ENCODE data around the gene E2F3.
"Not testable (repeated sequence)": the region's sequence is repeated elsewhere in the genome, so short reads cannot be mapped to it uniquely, and the experiment has no call there.

E2F3 gene

DNA sequence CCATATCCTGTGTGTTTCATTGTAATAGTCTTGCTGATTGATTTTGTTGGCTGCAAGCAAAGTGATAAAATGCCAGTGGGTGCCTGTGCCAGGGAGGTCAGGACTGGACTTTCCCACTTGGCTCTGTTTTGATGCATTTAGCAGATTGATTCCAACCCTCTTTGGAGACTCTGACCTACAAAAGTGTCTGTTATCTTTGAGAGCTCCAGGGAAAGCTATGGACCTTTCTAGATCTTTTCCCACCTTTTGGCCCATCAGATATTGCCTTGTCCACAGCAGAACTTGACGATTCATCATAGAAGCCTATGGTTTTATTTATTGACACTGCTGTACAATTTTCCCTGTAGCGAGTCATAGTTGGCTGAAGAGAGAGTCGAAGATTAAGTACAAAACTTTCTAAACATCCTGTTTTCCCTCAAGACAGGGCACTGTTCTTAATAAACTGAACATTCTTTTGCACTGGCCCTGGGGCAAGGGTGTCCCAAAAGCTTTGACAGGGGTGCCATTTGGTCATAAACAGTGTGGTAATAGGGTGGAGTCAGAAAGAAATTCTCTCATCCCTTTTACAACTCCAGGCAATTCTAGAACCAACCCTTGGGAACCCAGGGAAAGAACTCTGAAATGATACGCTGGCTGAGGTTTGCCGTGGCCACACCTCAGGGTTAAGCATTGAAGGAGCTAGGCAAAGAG is 53.7 kb downstream of the E2F3 start:
- in situ Hi-C loops (cut with HindIII; ENCODE audit: low pct_ligation_motif_present, low pct_unique_long_range_greater_than_20kb, low sequenced_read_pairs): no loop called here
- DNase-seq: no peak

DNA sequence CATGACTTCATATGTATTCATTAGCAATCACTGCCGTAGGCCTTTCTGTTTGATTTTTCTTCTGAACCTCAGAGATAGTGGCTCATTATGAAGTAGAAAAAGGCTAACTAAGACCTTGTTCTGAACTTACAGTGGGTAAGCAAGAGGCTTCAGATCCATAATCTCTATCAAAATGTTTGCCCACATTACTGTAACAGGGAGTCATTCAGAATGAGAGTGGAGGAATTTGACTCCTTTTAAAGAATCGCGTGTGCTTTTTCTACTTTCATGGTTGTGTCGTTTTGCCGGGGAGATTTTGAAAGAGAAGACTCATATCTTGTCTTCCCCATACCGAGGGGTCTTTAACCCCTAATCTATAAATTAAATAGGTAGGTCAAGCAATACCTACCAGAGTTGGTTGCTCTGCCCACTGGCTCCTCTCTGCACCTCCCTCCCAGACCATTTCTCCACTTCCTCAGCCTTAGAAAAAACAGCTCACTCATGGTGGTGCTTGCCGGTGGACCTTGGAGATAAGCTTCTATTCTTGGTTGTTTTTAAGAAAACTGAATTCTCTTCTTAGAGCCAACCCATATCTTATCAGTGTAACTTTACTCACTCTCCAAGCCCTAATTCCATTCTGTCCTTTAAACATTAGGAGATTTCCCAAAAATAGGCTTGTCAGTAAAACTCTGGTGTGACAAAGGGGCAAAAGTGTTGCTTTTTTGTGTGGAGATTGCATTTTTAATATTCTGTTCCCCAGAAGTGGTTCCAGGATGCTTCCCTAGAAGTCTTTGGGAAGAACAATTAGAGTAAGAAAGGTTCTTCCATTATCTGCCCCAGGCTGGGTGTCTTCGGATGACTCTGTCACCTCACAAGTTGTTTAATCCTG is 56.6 kb downstream of the E2F3 start:
- no peak for DNase-seq
- in situ Hi-C loops (cut with HindIII; ENCODE audit: low pct_ligation_motif_present, low pct_unique_long_range_greater_than_20kb, low sequenced_read_pairs): no loop called here

DNA sequence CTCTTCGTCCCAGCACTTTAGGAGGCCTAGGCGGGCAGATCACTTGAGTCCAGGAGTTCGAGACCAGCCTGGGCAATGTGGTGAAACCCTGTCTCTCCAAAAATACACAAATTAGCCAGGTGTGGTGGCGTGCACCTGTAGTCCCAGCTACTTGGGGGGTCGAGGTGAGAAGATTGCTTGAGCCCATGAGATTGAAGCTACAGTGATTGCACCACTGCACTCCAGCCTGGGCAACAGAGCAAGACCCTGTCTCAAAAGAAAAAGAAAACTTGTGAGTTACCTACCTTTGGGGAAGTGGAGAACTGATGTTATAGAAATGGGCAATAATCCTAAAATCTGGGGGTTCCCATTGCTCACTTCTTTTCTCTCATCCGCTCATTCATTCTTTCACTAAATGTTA is 58.0 kb downstream of the E2F3 start:
- DNase-seq: no peak
- in situ Hi-C loops (cut with HindIII; ENCODE audit: low pct_ligation_motif_present, low pct_unique_long_range_greater_than_20kb, low sequenced_read_pairs): no loop called here

DNA sequence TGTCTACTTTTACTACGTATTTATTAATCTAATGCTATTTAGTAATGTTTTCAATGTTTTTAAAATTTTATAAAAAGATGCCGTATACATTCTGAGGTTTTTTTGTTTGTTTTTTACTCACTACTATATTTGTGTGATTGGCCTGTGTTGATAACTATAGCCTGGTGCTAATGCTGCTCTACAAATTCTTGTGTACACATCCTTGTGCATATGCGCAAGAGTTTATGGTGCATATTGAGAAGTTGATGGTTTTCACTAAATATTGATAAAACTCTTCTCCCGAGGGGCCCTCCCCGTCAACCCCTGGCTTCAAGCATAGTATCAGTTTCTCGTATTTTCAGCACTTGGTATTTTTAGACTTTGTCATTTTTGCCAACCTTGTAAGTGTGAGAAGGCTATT is 59.9 kb downstream of the E2F3 start:
- in situ Hi-C loops (cut with HindIII; ENCODE audit: low pct_ligation_motif_present, low pct_unique_long_range_greater_than_20kb, low sequenced_read_pairs): no loop called here

DNA sequence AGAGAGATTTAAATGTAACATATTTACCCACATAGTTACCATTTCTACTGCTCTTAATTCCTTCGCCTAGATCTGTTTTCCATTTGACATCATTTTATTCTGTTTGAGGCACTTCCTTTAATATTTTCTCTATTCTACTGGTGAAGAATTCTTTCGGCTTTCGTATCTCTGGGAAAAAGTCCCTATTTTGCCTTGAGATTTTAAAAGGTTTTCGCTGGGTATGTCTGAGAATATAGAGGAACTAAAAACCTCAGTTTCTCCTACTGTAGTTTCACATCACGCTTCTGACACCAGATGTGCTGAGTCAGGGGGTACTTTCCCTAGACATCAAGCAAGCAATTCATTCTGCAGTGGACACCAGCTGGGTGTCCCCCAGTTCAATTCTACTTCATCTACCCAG is 61.7 kb downstream of the E2F3 start:
- in situ Hi-C loops (cut with HindIII; ENCODE audit: low pct_ligation_motif_present, low pct_unique_long_range_greater_than_20kb, low sequenced_read_pairs): no loop called here
- DNase-seq: no peak

More for the DNA sequence above, 59.9 kb downstream of the E2F3 start:
- no peak for DNase-seq

DNA sequence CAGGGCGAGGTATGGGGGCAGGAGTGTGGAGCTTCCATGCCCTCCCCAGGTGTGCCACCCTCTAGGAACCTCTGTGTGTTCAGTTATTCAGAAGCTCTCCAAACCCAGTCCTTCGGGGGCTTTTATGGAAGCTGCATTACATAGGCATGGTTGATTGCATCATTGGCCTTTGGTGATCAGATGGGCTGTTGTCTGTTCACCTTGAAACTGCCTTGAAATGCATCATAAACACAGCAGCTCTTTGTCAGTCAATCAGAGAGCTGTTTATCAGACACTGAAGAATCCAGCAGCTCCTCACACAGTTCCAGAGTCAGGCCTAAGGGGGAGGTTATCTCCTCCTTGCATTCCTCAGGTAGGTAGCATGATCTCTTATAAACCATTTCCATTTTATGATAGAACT is 62.4 kb downstream of the E2F3 start:
- no peak for DNase-seq
- in situ Hi-C loops (cut with HindIII; ENCODE audit: low pct_ligation_motif_present, low pct_unique_long_range_greater_than_20kb, low sequenced_read_pairs): no loop called here

DNA sequence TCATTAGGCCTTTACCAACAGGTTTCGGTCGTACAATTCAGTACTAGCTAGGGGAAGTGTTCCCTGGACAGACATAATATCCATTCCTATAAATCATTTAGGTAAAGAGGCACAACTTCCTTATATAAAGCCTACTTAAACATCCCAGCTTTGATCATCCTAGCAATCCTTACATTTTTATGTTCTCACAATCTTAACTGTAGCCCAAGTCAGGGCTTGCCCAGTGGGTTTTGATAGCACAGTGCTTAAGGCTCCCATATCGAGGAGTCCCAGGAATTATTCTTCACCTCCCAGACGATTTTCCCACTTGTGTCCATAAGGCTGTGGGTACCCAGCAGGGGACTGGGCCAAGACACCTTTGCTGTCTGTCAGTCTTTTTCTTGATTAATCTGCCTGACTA is 63.2 kb downstream of the E2F3 start:
- no peak for DNase-seq
- in situ Hi-C loops (cut with HindIII; ENCODE audit: low pct_ligation_motif_present, low pct_unique_long_range_greater_than_20kb, low sequenced_read_pairs): no loop called here

DNA sequence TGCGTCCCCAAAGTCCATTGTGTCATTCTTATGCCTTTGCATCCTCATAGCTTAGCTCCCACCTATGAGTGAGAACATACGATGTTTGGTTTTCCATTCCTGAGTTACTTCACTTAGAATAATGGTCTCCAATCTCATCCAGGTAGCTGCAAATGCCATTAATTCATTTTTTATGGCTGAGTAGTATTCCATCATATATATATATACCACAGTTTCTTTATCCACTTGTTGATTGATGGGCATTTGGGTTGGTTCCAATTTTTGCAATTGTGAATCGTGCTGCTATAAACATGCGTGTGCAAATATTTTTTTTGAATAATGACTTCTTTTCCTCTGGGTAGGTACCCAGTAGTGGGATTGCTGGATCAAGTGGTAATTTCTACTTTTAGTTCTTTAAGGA is 63.9 kb downstream of the E2F3 start:
- in situ Hi-C loops (cut with HindIII; ENCODE audit: low pct_ligation_motif_present, low pct_unique_long_range_greater_than_20kb, low sequenced_read_pairs): not testable (repeated sequence)

DNA sequence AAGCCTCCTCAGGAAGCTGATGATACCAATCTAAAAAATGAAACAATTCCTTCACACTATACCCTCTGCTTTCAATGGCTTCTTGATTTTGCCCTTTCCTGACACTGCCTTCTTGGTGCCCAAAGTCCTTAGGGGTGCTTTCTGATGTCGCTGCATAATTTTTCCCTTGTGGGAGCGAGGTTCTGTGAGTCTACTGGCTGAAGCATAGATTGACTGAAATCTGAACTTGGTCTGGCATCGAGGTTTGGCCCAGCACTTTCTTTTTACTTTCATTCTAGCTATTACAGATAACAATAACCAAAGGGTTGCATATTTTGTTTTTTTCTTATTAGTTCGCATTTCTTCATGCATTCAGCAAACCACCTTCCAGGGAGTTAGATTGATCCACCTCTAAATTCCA is 65.8 kb downstream of the E2F3 start:
- no peak for DNase-seq
- in situ Hi-C loops (cut with HindIII; ENCODE audit: low pct_ligation_motif_present, low pct_unique_long_range_greater_than_20kb, low sequenced_read_pairs): no loop called here

More for the DNA sequence above, 63.9 kb downstream of the E2F3 start:
- DNase-seq: not testable (repeated sequence)

DNA sequence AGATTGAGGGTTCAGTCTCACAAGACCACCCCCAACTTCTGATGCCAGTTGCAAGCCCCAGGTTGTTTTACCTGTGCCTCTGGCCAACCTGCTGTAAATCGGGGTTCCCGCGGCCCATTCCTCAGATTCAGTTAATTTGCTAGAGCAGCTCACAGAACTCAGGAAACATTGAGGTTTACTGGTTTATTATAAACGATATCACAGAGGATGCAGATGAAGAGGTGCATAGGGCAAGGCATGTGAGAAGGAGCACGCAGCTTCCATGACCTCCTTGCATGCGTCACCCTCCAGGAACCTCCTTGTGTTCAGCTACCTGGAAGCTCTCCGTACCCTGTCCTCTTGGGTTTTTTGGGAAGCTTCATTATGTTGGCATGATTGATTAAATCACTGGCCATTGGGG is 66.5 kb downstream of the E2F3 start:
- in situ Hi-C loops (cut with HindIII; ENCODE audit: low pct_ligation_motif_present, low pct_unique_long_range_greater_than_20kb, low sequenced_read_pairs): no loop called here

DNA sequence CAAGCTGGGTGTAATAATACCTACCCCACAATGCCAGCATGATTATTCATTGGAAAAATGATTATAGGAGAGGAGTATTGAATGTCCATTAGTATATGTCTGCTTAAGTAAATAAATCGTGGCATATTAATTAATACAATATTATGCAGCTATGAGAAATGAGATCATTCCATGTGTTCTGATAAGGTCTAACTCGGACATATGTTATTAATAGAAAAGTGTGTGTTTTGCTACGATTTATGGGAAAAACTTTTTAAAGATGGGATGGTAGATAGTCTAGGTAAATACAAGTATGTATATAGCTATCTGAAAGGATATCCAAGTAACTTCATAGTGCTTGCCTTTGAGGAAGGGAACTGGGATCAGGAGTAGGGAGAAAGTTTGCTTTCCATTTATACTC is 71.1 kb downstream of the E2F3 start:
- in situ Hi-C loops (cut with HindIII; ENCODE audit: low pct_ligation_motif_present, low pct_unique_long_range_greater_than_20kb, low sequenced_read_pairs): no loop called here

More for the DNA sequence above, 66.5 kb downstream of the E2F3 start:
- DNase-seq: no peak

DNA sequence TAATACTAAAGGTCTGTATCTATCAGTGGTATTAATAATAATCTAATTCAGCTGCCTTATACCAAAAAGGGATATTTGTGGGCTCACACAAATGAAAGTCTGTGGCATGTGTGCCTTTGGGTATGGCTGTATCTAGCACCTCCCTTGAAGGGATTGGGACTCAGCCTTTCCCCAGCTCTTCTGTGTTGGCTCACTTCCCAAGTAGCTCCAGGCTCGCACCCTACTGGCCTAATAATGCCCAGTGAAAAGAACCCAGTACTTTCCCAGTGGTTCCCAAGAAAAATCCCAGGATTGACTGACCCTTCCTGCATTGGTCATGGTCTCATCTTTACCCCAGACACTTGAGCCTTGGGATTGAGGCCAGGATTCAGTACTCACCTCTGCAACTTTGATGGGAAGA is 71.8 kb downstream of the E2F3 start:
- in situ Hi-C loops (cut with HindIII; ENCODE audit: low pct_ligation_motif_present, low pct_unique_long_range_greater_than_20kb, low sequenced_read_pairs): no loop called here
- DNase-seq: no peak

More for the DNA sequence above, 71.1 kb downstream of the E2F3 start:
- DNase-seq: no peak

DNA sequence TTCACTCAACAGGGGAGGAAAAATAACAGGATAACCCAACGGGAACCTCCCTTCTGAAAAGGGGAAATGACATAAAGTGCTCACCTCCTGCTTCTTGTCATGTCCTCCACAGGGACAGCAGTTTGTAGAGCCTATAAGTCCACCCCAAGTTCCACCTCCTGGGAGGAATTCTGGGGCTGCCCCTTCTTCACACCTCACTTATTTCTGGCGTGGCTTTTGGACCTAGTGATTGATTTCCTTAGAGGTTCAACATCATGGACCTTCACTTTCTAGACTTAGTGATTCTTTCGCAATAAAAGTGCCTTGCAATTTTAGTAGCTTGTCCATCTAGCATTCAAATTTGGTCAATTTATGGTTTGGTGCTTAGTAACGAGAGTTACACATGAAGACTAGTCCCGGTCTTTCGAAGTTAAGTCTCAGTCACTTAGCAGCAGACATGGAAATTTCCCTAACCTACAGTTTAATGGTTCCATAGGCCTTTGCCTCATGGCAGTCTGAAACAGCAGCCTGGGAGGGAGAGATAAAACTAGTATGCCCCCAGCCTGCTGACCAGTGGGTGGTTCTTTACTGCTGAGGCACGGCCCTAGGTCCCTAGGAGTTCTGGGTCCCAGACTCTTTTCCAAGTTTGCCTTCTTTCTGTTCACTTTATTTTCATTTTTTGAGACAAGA is 73.3 kb downstream of the E2F3 start:
- in situ Hi-C loops (cut with HindIII; ENCODE audit: low pct_ligation_motif_present, low pct_unique_long_range_greater_than_20kb, low sequenced_read_pairs): no loop called here

DNA sequence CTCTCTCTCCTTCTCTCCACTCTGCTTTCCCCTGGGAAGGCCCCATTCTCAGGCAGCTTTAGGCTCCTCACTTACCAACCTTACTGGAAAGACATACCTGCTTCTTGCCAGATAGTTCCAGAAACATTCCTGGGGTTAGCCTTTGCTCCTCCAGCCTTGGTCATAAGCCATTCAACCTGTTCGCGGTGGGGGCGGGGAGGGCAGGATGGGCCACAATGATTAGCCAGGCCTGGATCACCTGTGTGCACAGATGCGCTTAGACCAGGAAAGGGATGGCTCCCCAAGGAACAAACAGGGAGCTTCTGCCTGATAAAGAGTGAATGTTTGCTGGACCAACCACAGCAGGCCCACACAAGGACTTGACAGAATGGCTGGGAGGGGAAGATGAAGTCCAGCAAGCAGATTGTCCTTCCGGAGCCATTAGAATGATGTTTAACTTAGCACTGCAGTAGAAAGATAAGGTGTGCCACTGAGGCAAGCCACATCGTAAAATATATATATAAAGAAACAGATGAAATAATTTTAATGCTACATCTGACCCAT is 74.9 kb downstream of the E2F3 start:
- no peak for DNase-seq
- in situ Hi-C loops (cut with HindIII; ENCODE audit: low pct_ligation_motif_present, low pct_unique_long_range_greater_than_20kb, low sequenced_read_pairs): no loop called here

More for the DNA sequence above, 73.3 kb downstream of the E2F3 start:
- no peak for DNase-seq

DNA sequence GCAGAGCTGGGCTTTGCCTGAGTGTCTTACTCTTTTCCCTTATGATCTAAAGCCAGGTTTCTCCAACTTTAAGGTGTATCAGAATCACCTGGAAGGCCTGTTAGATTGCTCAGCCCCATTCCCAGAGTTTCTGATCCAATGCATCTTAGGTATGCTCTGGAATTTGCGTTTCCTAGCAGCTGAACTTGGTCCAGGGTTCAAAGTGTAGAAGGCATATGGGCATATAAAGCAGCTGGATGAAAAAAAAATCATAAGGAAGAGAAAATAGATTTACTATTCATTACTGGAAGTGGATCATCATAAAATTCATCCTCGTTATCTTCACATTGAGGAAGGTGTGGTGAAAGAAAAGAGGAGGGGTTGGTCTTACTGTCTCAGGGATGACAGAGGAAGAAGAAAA is 75.8 kb downstream of the E2F3 start:
- in situ Hi-C loops (cut with HindIII; ENCODE audit: low pct_ligation_motif_present, low pct_unique_long_range_greater_than_20kb, low sequenced_read_pairs): no loop called here

DNA sequence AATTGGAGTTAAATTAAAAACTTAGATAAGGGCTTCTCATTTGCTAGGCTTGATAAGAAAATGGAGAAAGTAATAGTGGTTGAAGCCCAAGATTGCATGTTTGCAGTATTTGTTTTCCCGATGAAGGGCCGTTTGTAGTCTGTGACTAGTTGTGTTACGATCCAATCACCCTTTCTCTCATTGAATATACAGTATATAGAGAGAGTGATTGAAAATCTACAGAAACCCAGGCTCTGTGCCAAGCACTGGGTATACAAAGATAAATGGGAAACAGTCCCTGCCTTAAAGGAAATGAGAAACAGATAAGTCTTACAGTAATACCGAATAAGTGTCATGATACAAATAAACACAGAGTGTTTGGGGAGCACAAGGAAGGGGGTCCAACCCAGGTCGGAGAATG is 77.4 kb downstream of the E2F3 start:
- in situ Hi-C loops (cut with HindIII; ENCODE audit: low pct_ligation_motif_present, low pct_unique_long_range_greater_than_20kb, low sequenced_read_pairs): no loop called here
- no peak for DNase-seq

More for the DNA sequence above, 75.8 kb downstream of the E2F3 start:
- no peak for DNase-seq

DNA sequence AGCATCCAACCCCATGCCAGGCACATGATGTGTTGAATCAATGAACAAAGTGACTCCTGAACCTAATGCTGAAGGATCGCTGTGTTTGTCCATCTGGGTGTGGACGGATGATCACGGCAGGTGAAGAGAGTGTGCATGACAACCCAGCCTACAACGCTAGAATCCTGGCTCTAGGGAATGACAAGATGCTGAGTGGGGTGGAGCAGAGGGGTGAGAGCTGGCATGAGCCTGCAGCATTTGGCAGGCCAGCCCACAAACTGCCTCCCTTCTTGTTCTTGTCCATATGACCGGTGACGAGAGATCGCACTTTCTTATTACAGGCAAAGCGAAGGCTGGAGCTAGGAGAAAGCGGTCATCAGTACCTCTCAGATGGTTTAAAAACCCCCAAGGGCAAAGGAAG is 77.8 kb downstream of the E2F3 start:
- in situ Hi-C loops (cut with HindIII; ENCODE audit: low pct_ligation_motif_present, low pct_unique_long_range_greater_than_20kb, low sequenced_read_pairs): no loop called here
- no peak for DNase-seq

DNA sequence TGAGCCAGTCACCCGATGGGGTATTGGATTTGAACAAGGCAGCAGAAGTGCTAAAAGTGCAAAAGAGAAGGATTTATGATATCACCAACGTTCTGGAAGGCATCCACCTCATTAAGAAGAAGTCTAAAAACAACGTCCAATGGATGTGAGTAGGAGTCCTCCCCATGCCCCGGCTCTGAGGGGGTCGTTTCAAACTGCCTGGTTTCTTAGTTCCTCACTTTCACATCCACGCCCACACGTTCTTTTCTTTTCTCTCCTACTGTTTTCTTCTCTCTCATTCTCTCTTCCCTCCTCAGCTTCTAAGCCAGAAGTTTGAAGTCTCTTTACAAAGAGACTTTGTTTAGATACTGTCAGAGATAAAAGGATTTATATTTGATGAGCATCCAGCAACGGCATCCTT is 79.6 kb downstream of the E2F3 start:
- in situ Hi-C loops (cut with HindIII; ENCODE audit: low pct_ligation_motif_present, low pct_unique_long_range_greater_than_20kb, low sequenced_read_pairs): no loop called here
- DNase-seq: no peak

DNA sequence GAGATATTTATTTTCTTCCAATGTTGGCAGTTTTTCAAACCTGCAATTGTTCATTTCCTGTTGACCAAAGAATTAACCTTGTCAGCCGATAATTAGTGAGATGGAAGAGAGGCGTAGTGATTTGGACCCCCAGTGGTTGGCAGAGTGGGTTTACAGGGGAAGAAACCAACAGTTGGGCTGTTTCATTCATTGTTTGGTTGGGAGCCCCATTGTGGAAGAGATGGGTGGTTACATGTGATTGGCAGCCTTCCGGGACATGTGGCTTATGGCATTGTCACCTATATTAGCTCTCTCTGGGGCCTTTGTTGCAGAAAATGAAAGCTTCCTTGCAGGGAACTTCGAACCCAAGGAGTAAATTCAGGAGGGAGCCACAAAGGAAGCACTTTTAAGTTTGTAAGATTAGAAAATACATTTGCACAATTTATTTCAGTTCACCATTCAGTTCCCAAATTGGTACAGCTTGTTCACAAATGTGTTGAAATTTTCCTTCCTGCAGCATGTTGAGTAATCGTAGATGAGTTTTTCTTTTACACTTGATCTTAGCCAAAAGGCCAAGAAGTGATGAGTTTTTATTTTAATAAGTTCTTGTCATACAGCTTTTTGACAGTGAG is 82.3 kb downstream of the E2F3 start:
- in situ Hi-C loops (cut with HindIII; ENCODE audit: low pct_ligation_motif_present, low pct_unique_long_range_greater_than_20kb, low sequenced_read_pairs): no loop called here
- no peak for DNase-seq

Data from ACHN (cell line).